Heart right ventricle (tissue), 16 donors: Measurements from ENCODE around the gene PPP2R2B. TPM values are rescaled to one million over a fixed set of nuclear protein-coding genes. Genes with fewer than 3 reads are reported as not detected.

Experiments used
- ATAC-seq, 8 donors: fragments of 200-7000 bp; cut with Tn5 transposase; one replicate each; pipeline ENCODE4 v1.9.1; 2020; ENCODE audit warnings: mild to moderate bottlenecking in 8 of 8, moderate library complexity in 8 of 8, moderate number of reproducible peaks in 1 of 8
- DNase-seq, 2 donors: peaks; one replicate each; pipeline ENCODE4 v3.0.0-alpha.2; 2020
- H3K27ac ChIP-seq, 10 donors: fragments of 200-600 bp; sonication (generic) in 2 of 10; one replicate each; pipeline versions ENCODE4 v1.5.0 to v1.8.0; 2020 to 2022; ENCODE audit warnings: mild to moderate bottlenecking in 3 of 10
- H3K27me3 ChIP-seq, 7 donors: fragments of 200-600 bp; one replicate each; pipeline ENCODE4 v1.8.0; 2021 to 2022; ENCODE audit warnings: mild to moderate bottlenecking in 2 of 7
- H3K36me3 ChIP-seq, 9 donors: fragments of 200-600 bp; sonication (generic) in 1 of 9; one replicate each; pipeline versions ENCODE4 v1.5.0 to v1.8.0; 2020 to 2022; ENCODE audit warnings: mild to moderate bottlenecking in 2 of 9
- H3K4me1 ChIP-seq, 9 donors: fragments of 200-600 bp; sonication (generic) in 1 of 9; one replicate each; pipeline versions ENCODE4 v1.5.0 to v1.8.0; 2020 to 2022; ENCODE audit warnings: mild to moderate bottlenecking in 4 of 9
- H3K4me3 ChIP-seq, 10 donors: fragments of 200-600 bp; sonication (generic) in 2 of 10; one replicate each; pipeline versions ENCODE4 v1.5.0 to v1.8.0; 2020 to 2022; ENCODE audit warnings: mild to moderate bottlenecking in 7 of 10, moderate library complexity in 2 of 10
- H3K9me3 ChIP-seq, 11 donors: fragments of 200-600 bp in 10 of 11; sonication (generic) in 2 of 11; one replicate each; pipeline versions ENCODE4 v1.5.0 to v1.8.0; 2013 to 2022; ENCODE audit warnings: mild to moderate bottlenecking in 2 of 11, control low read depth in 1 of 11, moderate library complexity in 1 of 11
- WGBS, 2 donors: extraction: QIAGEN DNeasy Blood & Tissue Kit; methylation state at CpG; one replicate each; pipeline ENCODE4 v1.1.7; 2013; ENCODE audit warnings: inconsistent platforms in 1 of 2; 5-methylcytosine and 5-hydroxymethylcytosine counted together
- intact Hi-C, 10 donors: fragments of 100-400 bp; cut with DNase I; formaldehyde crosslinking; loops; one replicate each; pipeline versions ENCODE4 v1.11.1 to v1.14.2; 2022
- polyA plus RNA-seq, 2 donors: library from polyadenylated mRNA; stranded (reverse); fragments of 200-250 nt; gene quantifications; one replicate each; pipeline ENCODE4 v1.2.3, GENCODE V29; 2013
- total RNA-seq, 10 donors: library from RNA; stranded (reverse); fragmentation: NEBNext Ultra II Directional in 3 of 10; extraction: Animal tissue kit (Norgen Biotek cat#: 25700) in 3 of 10; gene quantifications; one replicate each; pipeline versions ENCODE4 v1.2.1 to v1.2.4, GENCODE V29; 2021 to 2023
- TF ChIP-seq, protein P1 (sequence below), 9 donors: fragments of 200-600 bp; sonication (generic) in 2 of 9; IDR thresholded peaks; one replicate each; pipeline versions ENCODE4 v1.5.0 to v1.8.0; 2021 to 2022; ENCODE audit warnings: antibody characterized with exemption in 9 of 9, mild to moderate bottlenecking in 5 of 9, moderate library complexity in 1 of 9
- donor health status: Arrhythmogenic right ventricular cardiomyopathy.
- donor health status: ischemic (EF 13 %, LVEDD 7.1; RV severe dilation, severe dysfunction).
- donor health status: healthy with polysubstance abuse.
- donor health status: DM: no; HTN: yes; CAD: no.
- donor health status: DM: no; HTN: no; CAD: no.
- donor health status: ischemic (EF 25% LVEDD 6.9; RV normal size, moderate dysfunction).
- donor health status: ischemic (EF 25% LVEDD 5.7; RV mildly dilated, moderate dysfunction).
- donor health status: healthy.
- donor health status: DM: yes; HTN: yes; CAD: no.
- donor health status: Ischemic cardiomyopathy.
- donor health status: ischemic (EF 35%, LVEDD 5.7; RV mildly dilated, moderate dysfunction).
- donor health status: nonischemic (EF 11% LVEDD 7.7; RV severe dilation, severe dysfunction).
- donor health status: DM: yes; HTN: yes; CAD: no.
- donor health status: PGD.
- donor health status: ischemic (EF 29% LVEDD 5.4; RV normal size, mild dysfunction).
- donor health status: nonischemic (EF 23%, LVEDD 6.1; RV moderate dilation, normal function).

PPP2R2B gene
- total and polyA plus RNA-seq, 12 donors: 0.05 to 1.8 (median 0.57) TPM; not detected in 2

DNA sequence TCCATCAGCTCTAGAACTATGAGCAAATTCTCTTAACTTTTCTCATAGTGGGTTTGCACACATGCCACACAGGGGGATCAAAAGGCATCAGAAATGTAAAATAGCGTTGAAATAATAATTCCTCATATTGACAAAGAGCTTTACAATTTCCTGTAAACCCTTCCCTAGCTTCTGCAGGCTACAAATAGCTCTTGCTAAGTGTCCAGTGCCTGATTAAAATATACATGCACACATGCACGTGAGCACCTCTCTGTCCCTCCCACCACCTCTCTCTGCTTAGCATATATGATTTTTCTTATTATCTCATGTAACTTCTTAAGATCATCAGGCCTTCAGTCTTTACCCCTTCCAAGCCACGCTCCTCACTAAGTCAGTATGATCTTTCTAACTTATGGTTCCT is 13.7 kb upstream of the PPP2R2B start:
- no peak overlapping the region for H3K4me3 ChIP-seq
- H3K27me3 ChIP-seq: no peaks in the 10 kb centered on the region
- ATAC-seq: no peak
- DNase-seq: no peak
- intact Hi-C loops: no loop called here
- H3K9me3 ChIP-seq: peaks cover 0 to 1% (median 0%) of the 10 kb centered on the region in 11 donors
- TF ChIP-seq, protein P1, sequence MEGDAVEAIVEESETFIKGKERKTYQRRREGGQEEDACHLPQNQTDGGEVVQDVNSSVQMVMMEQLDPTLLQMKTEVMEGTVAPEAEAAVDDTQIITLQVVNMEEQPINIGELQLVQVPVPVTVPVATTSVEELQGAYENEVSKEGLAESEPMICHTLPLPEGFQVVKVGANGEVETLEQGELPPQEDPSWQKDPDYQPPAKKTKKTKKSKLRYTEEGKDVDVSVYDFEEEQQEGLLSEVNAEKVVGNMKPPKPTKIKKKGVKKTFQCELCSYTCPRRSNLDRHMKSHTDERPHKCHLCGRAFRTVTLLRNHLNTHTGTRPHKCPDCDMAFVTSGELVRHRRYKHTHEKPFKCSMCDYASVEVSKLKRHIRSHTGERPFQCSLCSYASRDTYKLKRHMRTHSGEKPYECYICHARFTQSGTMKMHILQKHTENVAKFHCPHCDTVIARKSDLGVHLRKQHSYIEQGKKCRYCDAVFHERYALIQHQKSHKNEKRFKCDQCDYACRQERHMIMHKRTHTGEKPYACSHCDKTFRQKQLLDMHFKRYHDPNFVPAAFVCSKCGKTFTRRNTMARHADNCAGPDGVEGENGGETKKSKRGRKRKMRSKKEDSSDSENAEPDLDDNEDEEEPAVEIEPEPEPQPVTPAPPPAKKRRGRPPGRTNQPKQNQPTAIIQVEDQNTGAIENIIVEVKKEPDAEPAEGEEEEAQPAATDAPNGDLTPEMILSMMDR (IDR thresholded peaks at IDR 0.05): no peak
- no peaks in the 10 kb centered on the region for H3K36me3 ChIP-seq
- WGBS, 2 donors: 65 to 66% methylated on average over 3 of the region's 3 CpGs
- H3K4me1 ChIP-seq: peaks cover 0 to 7% (median 0%) of the 10 kb centered on the region in 9 donors
- H3K27ac ChIP-seq: no peak overlapping the region

DNA sequence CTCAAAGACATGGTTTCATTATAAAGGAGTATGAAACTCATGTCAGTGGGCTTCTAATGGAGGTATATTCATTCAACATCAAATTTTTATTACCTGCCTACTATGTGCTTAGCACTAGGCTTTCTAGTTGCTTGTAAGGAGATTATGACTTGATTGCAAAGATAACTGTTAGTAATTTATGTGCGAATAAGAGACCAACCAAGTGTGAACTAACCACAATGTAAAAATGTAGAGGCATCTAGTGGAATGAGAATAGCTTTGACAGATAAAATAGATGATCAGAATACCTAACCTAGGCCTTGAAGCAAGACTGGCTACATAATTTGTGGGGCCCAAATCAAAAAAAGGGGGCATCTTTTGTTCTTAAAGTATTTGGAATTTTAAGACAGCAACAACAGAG is 13.0 kb upstream of the PPP2R2B start:
- DNase-seq: no peak

DNA sequence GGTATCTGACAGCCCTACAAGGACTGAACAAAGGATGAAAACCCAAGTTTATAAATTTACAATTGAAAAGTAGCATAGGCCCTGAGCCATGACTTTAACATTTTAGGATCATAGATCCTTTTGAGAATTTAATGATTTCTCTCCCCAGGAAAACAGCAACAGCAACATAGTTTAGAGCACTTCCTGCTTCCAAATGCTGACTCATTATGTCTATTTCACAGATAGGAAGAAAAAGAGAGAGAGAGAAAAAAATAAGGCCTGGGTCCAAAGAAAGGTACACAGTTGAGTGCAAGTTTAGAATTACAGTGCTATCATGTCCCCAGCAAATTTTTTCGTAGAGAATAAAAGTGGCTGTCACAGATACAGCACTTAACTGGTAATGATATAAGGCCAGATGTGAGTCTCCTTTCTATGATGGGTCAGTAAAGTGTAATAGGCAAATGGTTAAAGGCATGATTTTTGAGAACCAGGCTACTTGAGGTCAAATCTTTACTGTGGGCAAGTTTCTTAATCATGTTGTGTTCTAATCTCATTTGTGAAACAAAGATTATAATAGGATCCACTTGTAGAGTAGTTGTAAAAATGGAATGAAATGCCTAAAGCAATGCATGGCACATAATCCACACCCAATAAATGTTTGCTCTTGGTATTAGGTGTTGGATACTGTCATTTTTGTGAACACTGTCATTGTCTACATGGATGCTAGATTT is 12.3 kb upstream of the PPP2R2B start:
- Histone ChIP-seq H3K27me3 (peaks cover 0 to 3% (median 0%) of the 10 kb centered on the region in 7 donors), H3K27ac (no peak overlapping the region), H3K4me3 (no peak overlapping the region), H3K9me3 (no peaks in the 10 kb centered on the region), H3K36me3 (no peaks in the 10 kb centered on the region), H3K4me1 (peaks cover 0 to 7% (median 0%) of the 10 kb centered on the region in 9 donors)
- WGBS, 2 donors: 32 to 34% methylated on average over 1 of the region's 1 CpG
- TF ChIP-seq, protein P1 (IDR thresholded peaks at IDR 0.05): no peak
- ATAC-seq (no peak), DNase-seq (no peak)
- intact Hi-C loops: no loop called here

More for the DNA sequence above, 13.0 kb upstream of the PPP2R2B start:
- H3K36me3 ChIP-seq: no peaks in the 10 kb centered on the region
- no peak overlapping the region for H3K4me3 ChIP-seq
- intact Hi-C loops: no loop called here
- 87 to 99% methylated on average over 1 of the region's 1 CpG for WGBS, 2 donors
- H3K9me3 ChIP-seq: no peaks in the 10 kb centered on the region
- ATAC-seq: no peak
- no peaks in the 10 kb centered on the region for H3K27me3 ChIP-seq
- no peak overlapping the region for H3K27ac ChIP-seq
- TF ChIP-seq, protein P1 (IDR thresholded peaks at IDR 0.05): no peak
- H3K4me1 ChIP-seq: peaks cover 0 to 7% (median 0%) of the 10 kb centered on the region in 9 donors

DNA sequence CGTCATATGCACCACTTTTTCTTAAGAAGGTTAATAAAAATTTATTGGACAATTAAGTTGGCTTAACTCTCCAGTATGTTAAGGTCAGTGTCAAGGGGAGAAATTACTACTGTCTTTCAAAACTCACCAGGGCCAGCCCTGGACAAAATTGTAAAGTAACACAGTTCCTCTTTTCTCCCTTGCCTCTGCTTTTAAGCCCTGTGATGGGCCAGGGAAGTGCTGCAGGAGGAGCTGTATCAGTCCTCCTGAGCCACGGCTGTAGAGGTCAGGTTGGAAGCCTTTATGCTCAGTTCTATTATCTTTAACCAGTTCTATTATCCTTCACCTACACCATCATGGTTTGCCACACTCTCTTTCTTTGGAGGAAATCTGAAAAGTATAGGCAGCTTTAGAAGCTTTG is 11.5 kb upstream of the PPP2R2B start:
- 80 to 81% methylated on average over 2 of the region's 2 CpGs for WGBS, 2 donors
- Histone ChIP-seq H3K36me3 (no peaks in the 10 kb centered on the region), H3K4me3 (no peak overlapping the region), H3K9me3 (no peaks in the 10 kb centered on the region), H3K27me3 (peaks cover 0 to 9% (median 0%) of the 10 kb centered on the region in 7 donors), H3K27ac (no peak overlapping the region), H3K4me1 (peaks cover 0 to 7% (median 0%) of the 10 kb centered on the region in 9 donors)
- intact Hi-C loops: no loop called here
- ATAC-seq (no peak), DNase-seq (no peak)
- TF ChIP-seq, protein P1 (IDR thresholded peaks at IDR 0.05): no peak
